ENCODE results near the gene FIBCD1. TPM values are rescaled to one million over a fixed set of nuclear protein-coding genes. Genes with fewer than 3 reads are reported as not detected.

The FIBCD1 gene
- total RNA-seq, 1 donor from 2014 or later = 0.29 TPM

DNA sequence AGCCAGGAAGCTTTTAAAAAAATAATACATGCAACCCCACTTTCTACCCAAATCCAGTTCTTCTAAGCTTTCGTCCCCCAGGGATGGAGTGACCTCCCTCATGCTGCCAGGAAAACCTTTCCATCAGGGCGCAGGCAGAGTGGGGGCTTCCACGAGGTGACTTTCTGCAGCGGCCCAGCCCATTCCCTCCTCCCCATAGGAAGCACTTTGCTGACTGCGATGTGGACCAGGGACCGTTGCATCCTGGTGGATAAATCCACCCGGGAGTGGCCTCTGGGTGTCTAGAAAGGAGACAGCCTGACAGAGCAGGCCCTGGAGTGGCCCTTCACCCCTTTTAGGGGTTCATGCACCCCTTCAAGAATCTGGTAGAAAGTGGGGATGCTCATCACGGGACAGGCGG lies 44.0 kb downstream of the FIBCD1 start:
- no peak overlapping the region for H3K4me3 ChIP-seq (ENCODE audit: low read depth, low read length)
- DNase-seq (ENCODE audit: low read depth) = no peak
- TF ChIP-seq, protein P1, sequence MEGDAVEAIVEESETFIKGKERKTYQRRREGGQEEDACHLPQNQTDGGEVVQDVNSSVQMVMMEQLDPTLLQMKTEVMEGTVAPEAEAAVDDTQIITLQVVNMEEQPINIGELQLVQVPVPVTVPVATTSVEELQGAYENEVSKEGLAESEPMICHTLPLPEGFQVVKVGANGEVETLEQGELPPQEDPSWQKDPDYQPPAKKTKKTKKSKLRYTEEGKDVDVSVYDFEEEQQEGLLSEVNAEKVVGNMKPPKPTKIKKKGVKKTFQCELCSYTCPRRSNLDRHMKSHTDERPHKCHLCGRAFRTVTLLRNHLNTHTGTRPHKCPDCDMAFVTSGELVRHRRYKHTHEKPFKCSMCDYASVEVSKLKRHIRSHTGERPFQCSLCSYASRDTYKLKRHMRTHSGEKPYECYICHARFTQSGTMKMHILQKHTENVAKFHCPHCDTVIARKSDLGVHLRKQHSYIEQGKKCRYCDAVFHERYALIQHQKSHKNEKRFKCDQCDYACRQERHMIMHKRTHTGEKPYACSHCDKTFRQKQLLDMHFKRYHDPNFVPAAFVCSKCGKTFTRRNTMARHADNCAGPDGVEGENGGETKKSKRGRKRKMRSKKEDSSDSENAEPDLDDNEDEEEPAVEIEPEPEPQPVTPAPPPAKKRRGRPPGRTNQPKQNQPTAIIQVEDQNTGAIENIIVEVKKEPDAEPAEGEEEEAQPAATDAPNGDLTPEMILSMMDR (conservative IDR thresholded peaks at IDR 0.05; ENCODE audit: low read depth, low read length) = no peak

DNA sequence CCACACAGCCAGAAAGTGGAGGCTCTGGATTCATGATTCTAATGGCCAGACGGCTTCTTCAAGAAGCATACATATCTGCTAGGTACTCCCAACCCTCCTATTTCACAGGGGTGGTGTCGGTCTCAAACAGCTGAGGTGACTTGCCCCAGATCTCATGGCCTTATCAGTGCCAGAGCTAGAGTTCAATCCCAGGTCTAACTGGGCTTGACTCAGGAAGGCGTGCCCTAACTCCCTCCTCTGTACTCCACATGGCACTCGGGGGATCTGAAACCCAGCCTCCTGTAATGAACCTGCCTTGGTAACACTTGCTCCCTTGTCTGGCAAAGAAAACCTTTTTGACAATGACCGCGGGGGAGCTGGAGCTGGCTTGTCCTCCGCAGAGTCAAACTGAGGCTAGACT lies 44.5 kb downstream of the FIBCD1 start:
- TF ChIP-seq, protein P1 (conservative IDR thresholded peaks at IDR 0.05; ENCODE audit: low read depth, low read length) = no peak
- DNase-seq (ENCODE audit: low read depth) = no peak
- no peak overlapping the region for H3K4me3 ChIP-seq (ENCODE audit: low read depth, low read length)

DNA sequence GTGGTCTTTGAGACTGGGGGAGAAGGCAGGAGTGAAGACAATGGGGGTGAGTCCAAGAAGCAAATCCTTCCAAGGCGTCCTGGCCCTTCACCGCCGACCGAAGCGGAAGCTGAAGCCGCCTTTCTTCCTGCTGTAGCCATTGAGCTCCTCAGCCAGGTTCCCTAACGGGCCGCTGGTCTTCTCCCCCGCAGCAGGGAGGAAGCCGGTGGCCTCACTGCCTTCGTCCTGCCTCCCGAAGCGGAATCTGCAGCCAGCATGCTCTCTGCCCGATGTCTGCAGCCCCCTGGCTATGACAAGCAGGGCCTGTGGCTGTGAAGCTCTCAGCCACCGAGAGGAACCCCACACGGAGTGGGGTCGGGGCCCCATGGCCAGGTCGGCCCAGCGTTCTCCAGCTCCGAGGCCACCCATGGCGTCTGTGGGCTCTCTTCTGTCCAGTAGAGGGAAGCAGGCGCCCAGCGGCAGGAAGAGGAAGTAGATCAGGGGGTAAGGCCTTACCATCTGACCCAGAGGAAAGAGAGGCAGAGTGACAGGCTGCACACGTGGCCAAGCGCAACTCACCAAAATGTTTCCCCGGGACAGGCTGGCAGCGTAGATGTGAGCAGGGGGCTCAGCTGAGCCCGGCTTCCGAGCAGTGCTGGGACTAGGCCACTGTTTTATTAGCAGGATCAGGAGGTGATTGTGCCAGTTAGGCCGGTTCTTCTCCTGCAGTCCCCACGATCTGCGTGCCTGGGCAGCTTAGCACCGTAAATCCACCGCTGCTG lies 45.5 kb downstream of the FIBCD1 start:
- TF ChIP-seq, protein P1 (conservative IDR thresholded peaks at IDR 0.05; ENCODE audit: low read depth, low read length) = peak; percentile 27
- no peak for DNase-seq (ENCODE audit: low read depth)
- no peak overlapping the region for H3K4me3 ChIP-seq (ENCODE audit: low read depth, low read length)

DNA sequence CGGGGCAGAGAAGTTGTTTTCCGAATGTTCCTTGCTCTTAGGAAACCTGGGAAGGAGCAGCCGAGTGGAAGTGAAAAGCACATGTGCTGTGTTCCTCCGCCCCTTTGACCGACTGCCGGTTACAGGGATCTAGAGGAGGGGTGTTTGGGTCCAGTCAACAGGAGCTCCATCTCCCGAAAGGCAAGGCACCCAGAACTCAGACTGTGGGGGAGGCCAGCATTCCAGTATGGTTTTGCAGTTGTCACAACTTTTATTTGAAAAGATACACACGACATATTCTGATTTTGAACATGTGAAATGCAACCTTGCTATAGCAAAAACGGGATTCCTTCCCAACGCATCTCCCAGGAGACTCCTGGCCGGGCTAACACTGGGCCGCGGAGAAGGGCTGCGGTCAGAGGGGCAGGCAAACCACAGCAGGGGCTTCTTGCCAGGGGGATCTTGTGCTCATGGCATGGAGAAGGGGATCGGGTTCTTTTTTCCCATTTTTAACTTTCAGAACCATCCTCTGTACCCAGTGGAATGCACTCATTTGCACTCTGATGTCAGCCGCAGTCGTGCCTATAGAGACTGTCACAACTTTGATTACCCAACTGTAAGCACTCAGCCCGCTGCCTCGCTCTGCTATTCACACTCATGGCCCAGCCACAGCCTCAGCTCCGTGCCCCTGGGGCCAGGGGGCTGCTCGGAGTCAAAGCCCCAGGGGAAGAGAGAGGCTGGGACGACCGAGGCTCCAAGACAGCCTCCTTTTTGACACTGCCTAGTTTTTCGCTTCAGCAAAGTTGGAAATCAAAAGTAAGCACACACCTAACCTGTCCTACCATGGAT lies 46.4 kb downstream of the FIBCD1 start:
- DNase-seq (ENCODE audit: low read depth) = no peak
- H3K4me3 ChIP-seq (ENCODE audit: low read depth, low read length) = no peak overlapping the region
- TF ChIP-seq, protein P1 (conservative IDR thresholded peaks at IDR 0.05; ENCODE audit: low read depth, low read length) = no peak

DNA sequence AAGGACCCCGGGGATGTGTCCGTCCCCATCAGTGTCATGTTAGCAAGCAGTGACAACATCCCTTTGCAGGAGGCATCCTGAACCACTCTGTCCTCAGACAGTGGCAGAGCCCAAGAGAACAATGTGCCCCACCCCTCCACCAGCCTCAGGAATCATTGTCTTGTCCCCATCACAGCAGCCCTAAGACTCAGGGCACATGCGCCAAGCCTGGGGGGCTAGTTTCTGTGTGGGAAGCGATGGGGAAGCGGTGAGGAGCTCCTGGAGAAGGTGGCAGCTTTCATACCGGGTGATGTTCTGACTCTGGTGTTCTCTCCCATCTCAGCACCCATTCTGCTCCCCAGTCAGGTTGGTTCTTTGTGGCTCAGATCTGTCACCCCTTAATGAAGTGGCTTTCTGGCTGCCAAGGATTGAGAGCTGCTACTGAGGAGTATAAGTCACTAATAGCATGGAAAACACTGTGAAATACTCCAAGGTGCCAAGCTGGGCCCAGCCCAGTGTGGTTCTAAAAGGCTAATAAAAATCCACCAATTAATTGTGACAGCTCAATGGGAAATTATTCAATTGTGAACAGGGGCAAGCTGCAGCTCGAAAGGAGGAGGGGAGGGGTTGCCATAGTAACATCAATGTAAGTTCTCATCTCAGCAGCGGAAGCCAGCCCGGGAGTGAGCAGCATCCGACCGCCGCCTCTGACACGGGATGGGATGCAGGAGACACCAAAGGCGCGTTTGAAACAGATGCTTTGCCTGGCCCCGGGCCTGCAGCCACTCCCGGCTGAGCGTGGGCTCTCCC lies 47.2 kb downstream of the FIBCD1 start:
- TF ChIP-seq, protein P1 (conservative IDR thresholded peaks at IDR 0.05; ENCODE audit: low read depth, low read length) = no peak
- no peak for DNase-seq (ENCODE audit: low read depth)
- no peak overlapping the region for H3K4me3 ChIP-seq (ENCODE audit: low read depth, low read length)

DNA sequence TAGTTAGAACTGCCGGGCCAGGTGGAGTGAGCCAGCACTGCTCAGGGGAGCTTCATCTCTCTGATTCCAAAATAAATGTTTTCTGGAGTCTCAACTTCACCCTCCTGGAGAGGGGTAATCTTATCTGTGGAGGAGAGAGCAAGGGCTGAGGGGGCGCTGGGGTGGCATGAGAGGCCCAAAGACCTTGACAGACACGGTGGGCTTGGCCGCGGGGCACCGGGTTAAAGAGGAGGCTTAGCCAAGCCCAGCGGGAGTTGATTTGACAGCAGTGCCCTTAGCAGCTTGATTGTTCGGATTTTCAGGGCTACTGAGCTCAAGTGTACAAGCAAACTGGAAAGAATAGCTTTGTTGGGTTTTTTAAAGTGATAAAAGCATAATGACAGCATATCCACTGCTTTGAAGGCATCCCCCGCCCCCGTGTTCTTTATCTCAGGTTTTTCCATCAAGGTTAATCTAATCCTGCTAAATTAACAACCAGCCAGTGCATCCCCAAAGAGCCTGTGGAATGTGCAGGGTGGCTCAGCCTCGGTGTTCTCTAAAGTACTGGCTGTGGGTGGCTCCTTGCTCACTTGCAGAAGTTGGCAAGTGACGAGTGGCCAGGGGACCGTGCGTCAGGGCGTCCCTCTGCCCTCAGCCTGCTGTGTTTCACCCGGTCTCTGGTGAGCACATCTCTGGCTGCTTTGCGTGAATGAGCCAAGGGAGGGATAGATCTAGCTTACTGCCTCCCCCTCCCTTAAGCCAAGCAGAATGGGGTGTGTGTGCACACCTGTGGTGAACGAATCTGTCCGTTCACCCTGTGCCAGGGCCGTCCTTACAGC lies 48.0 kb downstream of the FIBCD1 start:
- TF ChIP-seq, protein P1 (conservative IDR thresholded peaks at IDR 0.05; ENCODE audit: low read depth, low read length) = no peak
- H3K4me3 ChIP-seq (ENCODE audit: low read depth, low read length) = no peak overlapping the region

More for the DNA sequence above, 48.0 kb downstream of the FIBCD1 start:
- DNase-seq (ENCODE audit: low read depth) = no peak
